ENCODE results near the gene TARS2. TPM values are rescaled to one million over a fixed set of nuclear protein-coding genes. Genes with fewer than 3 reads are reported as not detected.

TARS2 gene
- total RNA-seq, 1 donor from 2014 or later: 32.2 TPM

DNA sequence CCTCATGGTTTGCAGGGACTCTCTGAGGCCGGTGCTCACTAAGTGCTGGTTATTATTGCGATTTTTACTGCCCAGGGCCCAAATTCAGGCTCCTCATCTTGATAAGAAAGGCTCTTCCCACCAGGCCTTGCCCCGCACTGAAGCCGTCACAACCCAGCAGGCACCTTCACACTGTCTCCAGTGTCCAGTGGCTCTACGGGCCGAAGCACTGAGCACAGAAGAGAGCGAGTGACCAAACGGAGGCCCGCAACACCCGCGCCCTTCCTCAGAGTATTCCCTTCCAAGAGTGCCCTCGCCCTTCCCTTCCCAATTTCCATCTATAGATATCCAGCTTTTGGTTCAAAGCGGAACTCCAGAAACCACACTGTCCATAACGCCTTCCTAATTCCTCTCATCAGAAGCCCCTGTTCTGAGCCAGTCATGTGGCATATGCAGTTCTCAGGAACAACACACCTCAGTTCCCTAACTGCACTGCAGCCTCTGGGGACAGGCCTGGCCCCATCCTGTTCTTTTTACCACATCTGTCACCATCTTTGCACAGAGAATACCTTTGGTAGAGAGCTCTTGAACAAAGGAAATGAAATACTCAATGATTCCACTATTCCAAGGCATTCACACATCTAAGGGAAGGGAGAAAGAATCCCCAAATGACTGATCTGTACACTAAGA, 43.4 kb downstream of the TARS2 start:
- Histone ChIP-seq H3K27ac (replicated peaks) (no peak overlapping the region), H3K4me1 (peaks cover 43% of the 10 kb centered on the region), H3K27me3 (ENCODE audit: low read depth) (no peaks in the 10 kb centered on the region), H3K9me3 (replicated peaks) (no peaks in the 10 kb centered on the region), H3K36me3 (no peaks in the 10 kb centered on the region), H3K4me3 (no peak overlapping the region)
- TF ChIP-seq, protein P1, sequence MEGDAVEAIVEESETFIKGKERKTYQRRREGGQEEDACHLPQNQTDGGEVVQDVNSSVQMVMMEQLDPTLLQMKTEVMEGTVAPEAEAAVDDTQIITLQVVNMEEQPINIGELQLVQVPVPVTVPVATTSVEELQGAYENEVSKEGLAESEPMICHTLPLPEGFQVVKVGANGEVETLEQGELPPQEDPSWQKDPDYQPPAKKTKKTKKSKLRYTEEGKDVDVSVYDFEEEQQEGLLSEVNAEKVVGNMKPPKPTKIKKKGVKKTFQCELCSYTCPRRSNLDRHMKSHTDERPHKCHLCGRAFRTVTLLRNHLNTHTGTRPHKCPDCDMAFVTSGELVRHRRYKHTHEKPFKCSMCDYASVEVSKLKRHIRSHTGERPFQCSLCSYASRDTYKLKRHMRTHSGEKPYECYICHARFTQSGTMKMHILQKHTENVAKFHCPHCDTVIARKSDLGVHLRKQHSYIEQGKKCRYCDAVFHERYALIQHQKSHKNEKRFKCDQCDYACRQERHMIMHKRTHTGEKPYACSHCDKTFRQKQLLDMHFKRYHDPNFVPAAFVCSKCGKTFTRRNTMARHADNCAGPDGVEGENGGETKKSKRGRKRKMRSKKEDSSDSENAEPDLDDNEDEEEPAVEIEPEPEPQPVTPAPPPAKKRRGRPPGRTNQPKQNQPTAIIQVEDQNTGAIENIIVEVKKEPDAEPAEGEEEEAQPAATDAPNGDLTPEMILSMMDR (IDR thresholded peaks at IDR 0.05; ENCODE audit: borderline replicate concordance): no peak
- intact Hi-C loops (cut with micrococcal nuclease): no loop called here
- no peak for DNase-seq

DNA sequence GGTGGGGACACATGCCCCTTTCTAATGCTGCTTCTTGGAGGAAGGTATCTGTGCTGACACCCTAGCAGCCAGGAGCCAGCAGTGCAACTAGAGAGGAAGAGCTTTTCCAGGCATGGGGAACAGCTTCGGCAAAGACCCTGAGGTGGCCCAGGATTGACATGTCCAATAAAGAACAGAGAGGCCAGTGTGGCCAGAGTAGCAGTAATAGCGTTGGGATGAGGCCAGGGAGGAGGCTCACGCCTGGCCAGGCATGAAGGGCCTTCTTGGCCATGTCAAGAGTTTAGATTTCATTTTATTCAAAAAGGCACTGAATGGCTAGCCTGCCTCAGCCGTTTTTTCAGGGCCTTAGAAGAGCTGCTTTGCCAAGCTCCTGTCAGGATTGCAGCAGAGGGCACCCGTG, 45.6 kb downstream of the TARS2 start:
- no peak for DNase-seq
- Histone ChIP-seq H3K27me3 (ENCODE audit: low read depth) (no peaks in the 10 kb centered on the region), H3K9me3 (replicated peaks) (no peaks in the 10 kb centered on the region), H3K27ac (replicated peaks) (peak overlapping the region; percentile 83), H3K4me3 (no peak overlapping the region), H3K4me1 (peaks cover 50% of the 10 kb centered on the region), H3K36me3 (no peaks in the 10 kb centered on the region)
- TF ChIP-seq, protein P1 (IDR thresholded peaks at IDR 0.05; ENCODE audit: borderline replicate concordance): no peak
- intact Hi-C loops (cut with micrococcal nuclease): no loop called here

DNA sequence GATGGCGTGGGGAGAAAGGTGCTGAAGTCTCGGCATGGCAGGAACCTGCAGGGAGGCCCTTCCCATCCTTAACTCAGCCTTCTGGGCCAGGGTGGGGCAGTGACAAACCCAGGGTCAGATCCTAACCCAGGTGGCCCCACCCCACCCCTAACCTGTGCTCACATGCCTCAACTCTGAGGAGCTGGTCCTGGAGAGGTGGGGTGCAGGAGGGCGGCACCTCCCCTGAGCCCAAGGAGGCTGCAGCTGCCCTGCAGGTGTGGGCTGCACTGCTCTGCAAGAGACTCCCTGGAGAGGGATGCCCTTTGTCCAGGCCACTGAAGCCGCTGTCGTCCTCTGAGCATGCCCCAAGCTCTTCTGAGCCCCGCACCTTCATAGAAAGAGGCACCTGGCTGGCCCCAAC, 46.8 kb downstream of the TARS2 start:
- TF ChIP-seq, protein P1 (IDR thresholded peaks at IDR 0.05; ENCODE audit: borderline replicate concordance): no peak
- DNase-seq: no peak
- Histone ChIP-seq H3K4me3 (no peak overlapping the region), H3K4me1 (peaks cover 43% of the 10 kb centered on the region), H3K9me3 (replicated peaks) (no peaks in the 10 kb centered on the region), H3K36me3 (no peaks in the 10 kb centered on the region), H3K27ac (replicated peaks) (peak overlapping the region; percentile 83), H3K27me3 (ENCODE audit: low read depth) (no peaks in the 10 kb centered on the region)
- intact Hi-C loops (cut with micrococcal nuclease): no loop called here

DNA sequence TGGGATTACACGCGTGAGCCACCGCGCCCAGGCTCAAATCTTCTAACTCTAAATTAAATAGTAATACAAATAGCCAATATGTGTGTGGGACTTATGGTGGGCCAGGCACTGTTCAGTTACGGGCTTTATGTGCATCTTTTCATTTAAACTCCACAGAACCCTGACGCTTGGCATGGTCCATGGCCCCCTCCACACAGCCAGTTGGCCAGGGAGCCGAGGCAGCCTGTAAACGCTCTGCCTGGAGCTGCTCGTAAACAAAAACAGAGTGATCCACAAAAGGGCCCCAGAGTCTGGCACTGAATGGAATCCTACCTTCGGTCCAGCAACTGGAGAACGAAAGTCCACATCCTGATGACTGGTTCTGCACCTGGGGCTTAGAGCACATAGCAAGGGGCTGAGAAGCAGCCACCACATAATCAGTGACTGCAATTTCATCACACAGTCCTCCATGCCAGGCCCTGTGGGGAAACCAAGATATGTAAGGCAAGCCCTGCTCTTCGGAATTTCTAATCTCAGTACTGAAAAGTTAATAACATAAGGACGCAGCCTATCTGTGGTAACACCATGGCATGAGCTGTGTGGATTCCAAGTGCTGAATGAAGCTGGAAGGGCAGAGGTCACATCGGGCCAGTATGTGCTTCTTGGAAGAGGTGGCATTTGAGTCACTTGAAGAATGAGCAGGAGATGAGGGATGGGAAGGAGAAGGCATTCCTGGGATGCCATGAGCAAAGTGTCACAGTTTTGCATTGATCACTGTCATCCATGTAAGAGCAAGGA, 48.5 kb downstream of the TARS2 start:
- DNase-seq: no peak
- TF ChIP-seq, protein P1 (IDR thresholded peaks at IDR 0.05; ENCODE audit: borderline replicate concordance): no peak
- Histone ChIP-seq H3K27me3 (ENCODE audit: low read depth) (no peaks in the 10 kb centered on the region), H3K4me3 (no peak overlapping the region), H3K36me3 (no peaks in the 10 kb centered on the region), H3K27ac (replicated peaks) (peak overlapping the region; percentile 83), H3K9me3 (replicated peaks) (no peaks in the 10 kb centered on the region), H3K4me1 (peaks cover 39% of the 10 kb centered on the region)
- intact Hi-C loops (cut with micrococcal nuclease): no loop called here

DNA sequence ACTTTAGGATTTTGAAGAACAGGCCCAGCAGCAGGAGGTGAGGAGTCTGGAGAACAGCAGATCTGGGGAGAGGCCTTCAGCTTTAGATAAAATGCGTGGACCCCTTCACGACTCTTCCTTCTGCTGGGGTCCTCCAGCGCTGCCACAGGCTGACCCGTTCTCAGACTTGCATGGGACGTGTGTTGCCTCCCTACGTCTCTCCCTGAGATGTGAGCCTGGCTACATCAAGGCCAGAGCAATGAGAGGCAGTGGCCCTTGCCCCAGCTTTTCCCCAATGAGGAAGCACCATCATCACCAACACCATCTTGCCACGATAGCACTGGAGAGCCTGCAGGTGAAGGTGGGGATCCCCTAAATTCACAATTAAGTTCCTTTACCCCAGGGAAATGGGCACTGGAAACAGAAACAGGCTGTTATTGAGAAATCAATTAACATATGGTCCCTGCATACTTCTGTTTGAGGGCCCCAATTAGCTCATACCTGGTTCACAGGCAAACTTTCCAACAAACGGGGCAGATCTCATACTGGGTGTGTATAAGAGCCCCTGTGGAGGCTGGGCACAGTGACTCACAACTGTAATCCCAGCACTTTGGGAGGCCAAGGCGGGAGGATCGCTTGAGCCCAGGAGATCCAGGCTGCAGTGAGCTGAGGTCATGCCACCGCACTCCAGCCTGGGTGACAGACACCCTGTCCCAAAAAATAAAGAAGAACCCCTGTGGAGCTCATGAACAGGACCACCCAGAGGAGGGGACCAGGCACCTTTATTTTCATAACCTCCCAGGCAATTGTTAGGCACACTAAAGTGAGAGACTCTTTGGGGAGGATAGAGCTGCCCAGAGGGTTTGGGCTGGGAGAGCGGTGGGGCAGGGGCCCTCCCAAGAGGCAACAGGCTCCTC, 49.9 kb downstream of the TARS2 start:
- Histone ChIP-seq H3K27me3 (ENCODE audit: low read depth) (no peaks in the 10 kb centered on the region), H3K4me3 (no peak overlapping the region), H3K4me1 (peaks cover 38% of the 10 kb centered on the region), H3K27ac (replicated peaks) (no peak overlapping the region), H3K36me3 (no peaks in the 10 kb centered on the region), H3K9me3 (replicated peaks) (no peaks in the 10 kb centered on the region)
- intact Hi-C loops (cut with micrococcal nuclease): no loop called here
- no peak for DNase-seq
- TF ChIP-seq, protein P1 (IDR thresholded peaks at IDR 0.05; ENCODE audit: borderline replicate concordance): no peak

Measured in left ventricle myocardium inferior (tissue), 1 donor.